Neural progenitor cell (in vitro differentiated cells): ENCODE data around the gene PTX4. TPM values are rescaled to one million over a fixed set of nuclear protein-coding genes. Genes with fewer than 3 reads are reported as not detected.

ENCODE experiments used
- DNase-seq: peaks from one replicate; pipeline ENCODE4 v3.0.0-alpha.2; 2016; ENCODE audit warnings: low spot score
- H2AFZ ChIP-seq: fragments of 200-600 bp; sonication (generic); replicated peaks from 2 replicates; pipeline ENCODE4 v1.6.1; 2016; ENCODE audit warnings: antibody characterized with exemption
- H3F3A ChIP-seq: fragments of 200-600 bp; sonication (generic); 2 replicates; pipeline ENCODE4 v1.6.1; 2016; ENCODE audit warnings: antibody characterized with exemption, low read depth
- H3K27ac ChIP-seq: fragments of 200-600 bp; sonication (generic); 2 replicates; pipeline ENCODE4 v1.5.1; 2016; ENCODE audit warnings: mild to moderate bottlenecking
- H3K27me3 ChIP-seq: fragments of 200-600 bp; sonication (generic); 2 replicates; pipeline ENCODE4 v1.6.1; 2016; ENCODE audit warnings: mild to moderate bottlenecking, moderate library complexity
- H3K36me3 ChIP-seq: fragments of 200-600 bp; sonication (generic); 2 replicates; pipeline ENCODE4 v1.5.1; 2016
- H3K4me1 ChIP-seq: fragments of 200-600 bp; sonication (generic); 2 replicates; pipeline ENCODE4 v1.6.1; 2016; ENCODE audit warnings: mixed run types
- H3K4me2 ChIP-seq: fragments of 200-600 bp; sonication (generic); 2 replicates; pipeline ENCODE4 v1.6.1; 2016
- H3K4me3 ChIP-seq: fragments of 200-600 bp; sonication (generic); 2 replicates; pipeline ENCODE4 v1.5.1; 2016
- H3K79me2 ChIP-seq: fragments of 200-600 bp; sonication (generic); 2 replicates; pipeline ENCODE4 v1.6.1; 2016; ENCODE audit warnings: low read depth
- H3K9ac ChIP-seq: fragments of 200-600 bp; sonication (generic); 2 replicates; pipeline ENCODE4 v1.6.1; 2016
- H3K9me3 ChIP-seq: fragments of 200-600 bp; sonication (generic); 2 replicates; pipeline ENCODE4 v1.5.1; 2016; ENCODE audit warnings: low read depth
- H4K20me1 ChIP-seq: fragments of 200-600 bp; sonication (generic); 2 replicates; pipeline ENCODE4 v1.6.1; 2016; ENCODE audit warnings: low read depth
- H3K27ac Mint-ChIP-seq: 3 replicates; pipeline ENCODE4 v1.8.0; 2021; ENCODE audit warnings: mixed read lengths
- H3K27me3 Mint-ChIP-seq: 2 replicates; pipeline ENCODE4 v1.8.0; 2022; ENCODE audit warnings: low read depth, mild to moderate bottlenecking, inconsistent platforms, moderate library complexity, mixed read lengths; ENCODE audit not compliant: insufficient read depth
- H3K36me3 Mint-ChIP-seq: 3 replicates; pipeline ENCODE4 v1.8.0; 2021; ENCODE audit warnings: mixed read lengths
- H3K4me1 Mint-ChIP-seq: 3 replicates; pipeline ENCODE4 v1.8.0; 2021; ENCODE audit warnings: mixed read lengths
- H3K4me3 Mint-ChIP-seq: 3 replicates; pipeline ENCODE4 v1.8.0; 2021; ENCODE audit warnings: mild to moderate bottlenecking, moderate library complexity, mixed read lengths
- H3K9me3 Mint-ChIP-seq: 3 replicates; pipeline ENCODE4 v1.8.0; 2020; ENCODE audit warnings: mixed read lengths
- EZH2 ChIP-seq: fragments of 200-600 bp; sonication (generic); IDR thresholded peaks from 2 replicates; pipeline ENCODE4 v1.6.1; 2017; ENCODE audit warnings: antibody characterized with exemption, mild to moderate bottlenecking, moderate library complexity
- EZH2phosphoT487 ChIP-seq: fragments of 200-600 bp; sonication (generic); IDR thresholded peaks from 2 replicates; pipeline ENCODE4 v1.6.1; 2017; ENCODE audit warnings: antibody characterized with exemption
- total RNA-seq: library from RNA; depleted of rRNA; stranded (reverse); fragments of >200 nt; gene quantifications from 2 replicates; pipeline ENCODE4 v1.2.3, GENCODE V29; 2015; ENCODE audit warnings: low replicate concordance
- TF ChIP-seq, protein P1 (sequence below): fragments of 200-600 bp; sonication (generic); IDR thresholded peaks from 2 replicates; pipeline ENCODE4 v1.5.1; 2017; ENCODE audit warnings: antibody characterized with exemption, mild to moderate bottlenecking

The PTX4 gene
- total RNA-seq, 1 donor from 2014 or later: not detected

DNA sequence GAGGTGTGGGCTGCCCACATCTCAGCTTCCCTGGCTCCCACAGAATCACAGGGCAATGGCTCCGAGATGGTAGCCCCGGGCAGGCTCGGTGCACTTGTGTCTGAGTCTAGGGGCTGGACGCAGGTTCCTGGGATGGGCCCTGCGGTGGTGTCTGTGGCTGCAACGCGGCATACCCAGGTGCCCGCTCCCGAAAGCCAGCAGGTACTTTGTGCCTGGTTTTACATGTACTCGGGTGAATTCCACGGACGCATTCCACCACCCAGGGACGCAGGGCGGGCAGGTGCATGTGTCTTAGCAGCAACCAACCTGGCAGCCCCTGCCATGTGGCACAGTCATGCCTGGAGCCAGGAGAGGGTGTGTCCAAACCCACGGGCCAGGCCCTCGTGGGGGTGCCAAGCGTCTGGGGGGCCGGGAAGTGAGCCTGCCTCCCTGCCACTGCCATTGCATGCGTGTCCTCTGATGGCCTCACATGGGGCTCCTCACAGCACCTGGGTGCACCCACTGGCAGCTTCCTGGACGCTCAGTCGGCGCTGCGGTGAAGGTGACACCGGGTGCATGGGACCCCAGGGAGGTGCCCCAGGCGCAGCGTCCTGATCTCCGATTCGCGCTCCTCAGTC lies 40.3 kb upstream of the PTX4 start:
- Histone ChIP-seq H3K79me2 (no peaks in the 10 kb centered on the region), H3K9me3 (no peaks in the 10 kb centered on the region), H3K4me2 (no peak overlapping the region), H3K4me1 (no peaks in the 10 kb centered on the region), H3F3A (no peaks in the 10 kb centered on the region), H3K9ac (no peak overlapping the region), H3K27me3 (no peaks in the 10 kb centered on the region), H4K20me1 (no peaks in the 10 kb centered on the region), H3K27ac (no peak overlapping the region), H3K36me3 (no peaks in the 10 kb centered on the region), H2AFZ (no peak overlapping the region), H3K4me3 (no peak overlapping the region)
- Mint-ChIP-seq H3K27ac (no peak overlapping the region), H3K4me3 (no peak overlapping the region), H3K4me1 (peaks cover 3% of the 10 kb centered on the region), H3K27me3 (no peaks in the 10 kb centered on the region), H3K36me3 (no peaks in the 10 kb centered on the region), H3K9me3 (no peaks in the 10 kb centered on the region)
- no peak for DNase-seq
- TF ChIP-seq, protein P1, sequence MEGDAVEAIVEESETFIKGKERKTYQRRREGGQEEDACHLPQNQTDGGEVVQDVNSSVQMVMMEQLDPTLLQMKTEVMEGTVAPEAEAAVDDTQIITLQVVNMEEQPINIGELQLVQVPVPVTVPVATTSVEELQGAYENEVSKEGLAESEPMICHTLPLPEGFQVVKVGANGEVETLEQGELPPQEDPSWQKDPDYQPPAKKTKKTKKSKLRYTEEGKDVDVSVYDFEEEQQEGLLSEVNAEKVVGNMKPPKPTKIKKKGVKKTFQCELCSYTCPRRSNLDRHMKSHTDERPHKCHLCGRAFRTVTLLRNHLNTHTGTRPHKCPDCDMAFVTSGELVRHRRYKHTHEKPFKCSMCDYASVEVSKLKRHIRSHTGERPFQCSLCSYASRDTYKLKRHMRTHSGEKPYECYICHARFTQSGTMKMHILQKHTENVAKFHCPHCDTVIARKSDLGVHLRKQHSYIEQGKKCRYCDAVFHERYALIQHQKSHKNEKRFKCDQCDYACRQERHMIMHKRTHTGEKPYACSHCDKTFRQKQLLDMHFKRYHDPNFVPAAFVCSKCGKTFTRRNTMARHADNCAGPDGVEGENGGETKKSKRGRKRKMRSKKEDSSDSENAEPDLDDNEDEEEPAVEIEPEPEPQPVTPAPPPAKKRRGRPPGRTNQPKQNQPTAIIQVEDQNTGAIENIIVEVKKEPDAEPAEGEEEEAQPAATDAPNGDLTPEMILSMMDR: no peak
- TF ChIP-seq EZH2phosphoT487 (no peak), EZH2 (no peak)

DNA sequence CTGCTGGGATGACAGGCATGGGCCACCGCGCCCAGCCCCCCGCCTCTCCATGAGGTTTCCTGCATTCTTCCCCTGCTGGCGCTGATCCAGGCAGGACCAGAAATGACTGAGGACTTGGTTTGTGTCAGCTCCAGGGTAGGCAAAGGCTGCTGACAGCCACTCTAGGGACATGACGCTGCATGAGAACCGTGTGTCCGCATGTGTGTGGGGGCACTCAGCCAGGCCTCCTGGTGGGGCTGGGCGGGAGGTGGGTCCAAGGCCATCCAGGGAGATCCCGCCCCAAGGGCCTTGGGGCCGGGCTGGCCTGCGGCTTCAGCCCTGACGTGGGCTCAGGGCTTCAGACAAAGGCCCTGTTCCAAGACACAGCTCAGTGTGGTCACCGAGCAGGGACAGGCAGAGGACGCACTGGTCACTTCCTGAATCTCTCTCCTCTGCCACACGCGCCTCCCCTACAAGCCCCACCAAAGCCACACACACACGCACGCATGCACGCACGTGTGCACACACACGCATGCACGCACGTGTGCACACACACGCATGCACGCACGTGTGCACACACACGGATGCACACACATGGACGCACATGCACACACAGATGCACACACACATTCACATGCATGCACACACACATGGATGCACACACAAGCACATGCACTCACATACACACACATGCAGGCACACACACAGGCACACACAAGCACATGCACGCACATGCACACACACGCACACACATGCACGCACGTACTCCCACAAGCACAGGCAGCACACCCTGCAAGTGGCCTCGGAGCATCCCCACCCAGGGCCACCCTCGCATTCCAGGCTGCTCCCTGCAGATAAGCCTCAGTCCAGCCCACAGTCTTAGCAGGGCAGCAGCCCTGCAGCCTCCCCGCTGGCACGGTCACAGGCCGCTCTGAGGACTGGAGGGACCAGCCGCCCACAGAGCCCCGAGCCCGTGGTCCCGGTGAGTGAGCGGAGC lies 39.4 kb upstream of the PTX4 start:
- Histone ChIP-seq H3K27me3 (no peaks in the 10 kb centered on the region), H4K20me1 (no peaks in the 10 kb centered on the region), H3F3A (no peaks in the 10 kb centered on the region), H3K27ac (no peak overlapping the region), H3K4me2 (no peak overlapping the region), H3K9me3 (no peaks in the 10 kb centered on the region), H3K79me2 (no peaks in the 10 kb centered on the region), H3K4me3 (no peak overlapping the region), H2AFZ (no peak overlapping the region), H3K4me1 (no peaks in the 10 kb centered on the region), H3K36me3 (no peaks in the 10 kb centered on the region), H3K9ac (no peak overlapping the region)
- H3K9me3 Mint-ChIP-seq: no peaks in the 10 kb centered on the region
- peak overlapping the region; percentile 66 for H3K4me3 Mint-ChIP-seq
- no peaks in the 10 kb centered on the region for H3K36me3 Mint-ChIP-seq
- peak; percentile 15 for DNase-seq
- TF ChIP-seq, protein P1: no peak
- no peak for TF ChIP-seq EZH2phosphoT487
- TF ChIP-seq EZH2: no peak
- peak overlapping the region; percentile 11 for H3K27ac Mint-ChIP-seq
- no peaks in the 10 kb centered on the region for H3K27me3 Mint-ChIP-seq
- H3K4me1 Mint-ChIP-seq: peaks cover 3% of the 10 kb centered on the region

- H3K27me3 ChIP-seq: no peaks in the 10 kb centered on the region
- Mint-ChIP-seq H3K36me3 (no peaks in the 10 kb centered on the region), H3K4me1 (peaks cover 3% of the 10 kb centered on the region), H3K9me3 (no peaks in the 10 kb centered on the region), H3K27ac (no peak overlapping the region), H3K27me3 (no peaks in the 10 kb centered on the region), H3K4me3 (no peak overlapping the region)
- H4K20me1 ChIP-seq: no peaks in the 10 kb centered on the region
- TF ChIP-seq, protein P1: no peak
- TF ChIP-seq EZH2 (no peak), EZH2phosphoT487 (no peak)
- H3K4me2 ChIP-seq: no peak overlapping the region
- no peak overlapping the region for H3K9ac ChIP-seq
- H3F3A ChIP-seq: no peaks in the 10 kb centered on the region
- H3K4me3 ChIP-seq: no peak overlapping the region
- no peak overlapping the region for H3K27ac ChIP-seq
- no peaks in the 10 kb centered on the region for H3K9me3 ChIP-seq
- no peak for DNase-seq
- H3K79me2 ChIP-seq: no peaks in the 10 kb centered on the region
- no peaks in the 10 kb centered on the region for H3K4me1 ChIP-seq
- no peaks in the 10 kb centered on the region for H3K36me3 ChIP-seq
- no peak overlapping the region for H2AFZ ChIP-seq
Measured at GRCh38 chr16:1526608-1527555, 38.1 kb upstream of the PTX4 start.
